KBM-7 (cell line): ENCODE results near the gene TPM1.

Source experiments
- DNase-seq: peaks from one replicate; pipeline ENCODE4 v3.0.0-alpha.2; 2015
- in situ Hi-C: fragments of 300-500 bp; cut with MboI; formaldehyde crosslinking; loops from 2 replicates; pipeline ENCODE4 v1.14.3; 2020; ENCODE audit warnings: low sequenced_read_pairs, low pct_unique_long_range_greater_than_20kb, mixed read lengths

Gene TPM1

DNA sequence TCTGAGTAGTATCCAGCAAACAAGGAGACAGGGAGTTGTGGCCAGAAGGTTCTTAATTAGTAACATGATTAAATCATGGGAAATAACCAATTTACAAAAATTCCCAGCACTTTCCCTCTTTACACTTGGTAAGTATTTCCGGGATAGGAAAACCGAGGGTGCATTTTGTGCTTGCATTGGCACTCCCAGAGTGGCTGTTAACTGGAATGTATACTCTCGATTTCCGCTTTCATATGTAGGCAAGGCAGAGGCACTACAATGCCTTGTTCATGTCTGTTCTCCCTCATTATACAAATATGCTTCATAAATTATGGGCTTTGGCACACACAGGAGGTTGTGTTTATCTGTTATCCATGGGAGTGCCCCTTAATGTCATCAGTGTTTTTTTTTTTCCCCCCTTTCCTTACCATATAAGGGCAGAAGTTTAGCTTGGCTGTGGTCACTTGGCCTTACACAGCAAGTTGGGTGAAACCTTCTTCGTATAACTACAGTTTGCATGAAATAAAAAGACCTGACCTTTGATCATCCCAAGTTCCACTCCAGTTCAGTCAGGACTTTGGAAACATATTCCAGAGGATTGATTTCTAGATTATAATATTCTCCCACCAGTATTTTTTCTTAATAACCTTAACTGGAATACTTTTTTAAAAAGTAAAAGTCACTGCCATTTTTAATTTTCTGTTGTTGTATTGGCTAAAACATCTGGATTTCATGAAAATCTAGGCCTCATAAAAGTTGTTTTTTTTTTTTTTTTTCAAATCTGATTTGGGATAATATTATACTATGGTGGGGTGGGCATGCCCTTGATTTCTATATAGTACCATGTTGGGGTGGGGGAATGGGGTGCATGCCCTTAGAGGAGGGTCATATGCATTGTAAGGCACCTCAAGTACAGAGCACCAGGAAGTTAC is 8.9 kb downstream of the TPM1 start:
- DNase-seq: no peak
- in situ Hi-C loops: no loop called here

DNA sequence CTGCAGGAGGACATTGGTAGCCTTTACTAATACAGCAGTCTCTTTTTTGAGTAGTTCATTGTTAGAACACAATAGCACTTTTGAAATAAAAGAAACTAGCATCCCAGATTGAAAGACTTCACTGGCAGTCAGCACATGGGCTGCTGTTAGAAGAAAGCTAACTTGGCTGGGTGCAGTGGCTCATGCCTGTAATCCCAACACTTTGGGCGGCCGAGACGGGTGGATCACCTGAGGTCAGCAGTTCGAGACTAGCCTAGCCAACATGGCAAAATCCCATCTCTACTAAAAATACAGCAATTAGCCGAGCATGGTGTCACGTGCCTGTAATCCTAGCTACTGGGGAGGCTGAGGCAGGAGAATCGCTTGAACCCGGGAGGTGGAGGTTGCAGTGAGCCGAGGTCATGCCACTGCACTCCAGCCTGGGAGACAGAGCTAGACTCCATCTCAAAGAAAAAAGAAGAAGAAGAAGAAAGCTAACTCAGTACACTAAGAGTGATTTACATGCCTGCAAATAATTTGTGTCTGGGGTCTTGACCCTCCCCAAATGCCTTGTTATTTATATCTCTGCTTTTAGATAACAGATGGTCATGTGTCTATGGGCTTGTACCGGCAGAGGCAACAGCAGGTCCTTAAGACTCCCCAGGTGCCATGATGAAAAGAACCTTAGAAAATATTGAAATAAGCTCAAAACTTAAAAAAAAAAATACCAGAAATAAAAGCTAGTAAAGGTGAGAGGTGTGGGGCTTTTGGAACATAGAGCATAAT is 9.7 kb downstream of the TPM1 start:
- DNase-seq: no peak
- in situ Hi-C loops: no loop called here

DNA sequence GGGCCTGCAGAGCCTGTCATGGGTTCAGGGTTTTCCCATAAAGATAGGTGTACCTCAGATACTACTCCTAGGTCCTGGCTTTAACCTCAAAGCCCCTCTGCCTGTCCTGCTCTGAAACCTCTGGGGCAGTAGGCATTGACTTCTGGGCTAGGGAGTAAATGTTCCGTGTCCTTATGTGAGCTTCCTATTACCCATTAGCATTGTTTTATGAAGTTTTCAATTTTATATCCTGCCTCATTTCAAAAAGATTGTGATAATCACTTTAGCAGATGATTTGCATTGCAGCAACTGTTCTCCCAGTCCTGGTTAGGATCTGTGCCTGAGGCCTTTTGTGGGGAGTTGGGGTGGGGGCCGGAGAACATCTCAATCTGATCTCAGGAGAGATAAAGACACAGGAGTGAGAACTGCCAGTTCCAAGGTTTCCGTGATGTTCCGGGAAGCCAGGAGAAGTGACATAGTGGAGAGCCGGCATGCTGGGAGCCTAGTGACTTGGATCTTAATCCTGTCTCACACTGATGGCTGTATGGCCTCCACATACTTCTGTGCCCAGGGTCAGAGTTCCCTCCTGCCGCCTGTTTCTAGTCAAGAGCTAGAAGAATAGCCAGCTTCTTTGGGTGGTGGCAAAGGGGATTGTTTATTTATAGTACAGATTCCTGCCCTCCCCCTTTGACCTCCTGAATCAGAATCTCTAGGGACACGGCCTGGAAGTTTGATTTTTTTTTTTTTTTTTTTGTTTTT is 10.6 kb downstream of the TPM1 start:
- no peak for DNase-seq
- in situ Hi-C loops: no loop called here

DNA sequence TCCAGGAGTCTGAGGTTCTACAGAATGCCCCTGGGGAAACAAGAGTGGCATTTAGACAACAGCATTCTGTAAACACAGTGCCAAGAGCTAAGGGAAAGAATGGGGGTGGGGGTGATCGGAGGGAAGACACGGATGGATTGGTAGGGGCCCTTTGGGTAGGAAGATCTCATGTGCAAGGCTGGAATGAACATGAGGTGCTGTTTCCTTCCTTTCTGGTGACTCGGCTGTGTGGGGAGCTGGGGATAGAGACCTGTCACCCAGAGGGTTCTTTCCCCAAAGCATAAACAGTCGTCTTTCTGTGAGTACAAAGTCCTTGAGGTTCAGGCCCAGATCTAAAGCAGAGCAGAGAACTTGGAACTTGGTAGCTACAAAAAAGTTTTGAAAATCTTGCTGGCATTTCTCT is 11.7 kb downstream of the TPM1 start:
- in situ Hi-C loops: no loop called here
- DNase-seq: no peak

DNA sequence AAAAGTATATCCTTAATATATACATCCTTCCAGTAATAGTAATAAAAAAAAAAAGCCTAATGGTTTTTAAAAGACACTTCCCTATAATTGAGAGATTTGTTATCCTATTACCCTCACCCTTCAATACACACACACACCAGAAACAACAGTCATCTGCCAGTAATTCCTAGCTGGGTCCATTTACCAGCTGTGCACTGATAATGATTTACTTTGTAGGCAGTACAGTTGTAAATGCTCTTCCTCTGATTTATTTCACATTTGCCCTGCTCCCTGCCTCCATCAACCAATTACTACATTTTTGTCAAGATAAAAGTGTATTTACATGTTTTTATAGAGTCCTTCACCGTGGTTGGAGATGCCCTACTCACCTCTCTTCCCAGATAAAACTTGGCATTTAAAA is 12.4 kb downstream of the TPM1 start:
- DNase-seq: no peak
- in situ Hi-C loops: no loop called here

DNA sequence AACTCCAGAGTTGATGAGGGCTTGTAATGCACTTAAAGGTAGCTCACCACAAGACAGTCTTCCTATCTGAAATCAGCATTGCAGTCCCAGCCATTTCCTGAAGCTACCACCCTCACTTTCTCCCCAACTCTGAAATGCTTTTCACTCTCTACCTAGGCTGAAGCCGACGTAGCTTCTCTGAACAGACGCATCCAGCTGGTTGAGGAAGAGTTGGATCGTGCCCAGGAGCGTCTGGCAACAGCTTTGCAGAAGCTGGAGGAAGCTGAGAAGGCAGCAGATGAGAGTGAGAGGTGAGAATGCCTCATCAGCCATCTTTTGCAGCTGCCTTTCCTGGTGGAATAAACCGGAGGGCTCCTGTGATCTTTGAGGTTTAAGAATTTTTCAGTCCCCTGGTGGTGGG is 14.3 kb downstream of the TPM1 start:
- in situ Hi-C loops: no loop called here
- DNase-seq: no peak

DNA sequence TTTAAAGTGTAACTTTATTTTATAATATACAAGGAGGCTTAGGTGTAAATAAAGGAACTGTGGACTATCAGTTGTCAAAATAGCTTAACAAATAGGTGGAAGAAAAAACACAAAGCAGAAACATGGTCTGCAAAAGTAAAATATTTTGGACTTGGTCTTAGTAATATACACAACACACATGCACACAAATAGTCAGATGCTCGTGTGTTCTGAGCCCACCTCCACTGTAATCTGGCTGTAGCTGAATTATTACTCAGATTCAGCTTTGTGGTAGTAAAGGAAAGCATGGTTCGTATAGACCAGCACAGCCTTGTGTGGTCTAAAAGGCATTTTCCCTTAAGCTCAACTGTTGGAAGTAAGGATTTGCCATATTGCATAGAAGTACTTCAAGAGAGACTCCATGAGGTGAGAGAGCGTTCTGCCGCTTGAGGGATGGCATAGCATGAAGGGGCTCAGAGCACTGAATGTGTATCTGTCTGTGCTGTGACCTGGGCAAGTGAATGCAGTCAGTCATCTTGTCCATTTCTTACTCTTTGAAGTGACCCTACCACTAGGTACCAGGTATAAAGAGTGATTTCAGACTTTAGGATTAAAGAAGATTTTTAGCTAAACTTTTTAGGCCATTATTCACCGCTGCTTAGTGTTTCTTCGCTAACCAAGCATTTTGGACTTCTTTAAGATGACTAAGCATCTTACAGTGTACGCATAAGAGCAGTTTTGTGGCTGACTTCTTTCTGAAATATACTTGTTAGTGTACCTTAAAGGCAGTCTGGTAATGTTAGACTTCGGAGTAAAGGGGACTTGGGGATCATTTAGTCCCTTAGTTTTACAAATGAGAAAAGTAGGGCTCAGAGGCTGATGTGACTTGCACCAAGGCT is 15.2 kb downstream of the TPM1 start:
- in situ Hi-C loops: no loop called here

DNA sequence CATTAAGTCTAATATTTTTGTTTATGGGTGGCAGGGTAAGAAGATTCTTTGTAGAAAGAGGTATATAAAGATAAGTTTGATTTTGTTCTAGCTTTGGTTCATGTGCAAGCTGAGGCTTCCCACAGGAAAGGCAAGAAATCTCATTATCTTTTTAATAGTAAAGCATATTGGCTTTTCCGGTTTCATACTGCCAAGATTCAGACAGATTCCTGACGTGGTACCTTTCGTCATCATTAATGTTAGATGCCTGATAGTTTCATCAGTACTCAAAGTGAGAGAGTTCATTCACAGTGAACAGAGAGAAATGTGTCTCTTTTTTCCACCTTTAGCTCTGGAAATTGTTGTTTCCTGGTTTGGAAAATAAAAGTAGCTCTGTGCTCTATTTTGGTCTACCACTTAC is 16.5 kb downstream of the TPM1 start:
- no peak for DNase-seq
- in situ Hi-C loops: no loop called here

More for the DNA sequence above, 15.2 kb downstream of the TPM1 start:
- DNase-seq: no peak

DNA sequence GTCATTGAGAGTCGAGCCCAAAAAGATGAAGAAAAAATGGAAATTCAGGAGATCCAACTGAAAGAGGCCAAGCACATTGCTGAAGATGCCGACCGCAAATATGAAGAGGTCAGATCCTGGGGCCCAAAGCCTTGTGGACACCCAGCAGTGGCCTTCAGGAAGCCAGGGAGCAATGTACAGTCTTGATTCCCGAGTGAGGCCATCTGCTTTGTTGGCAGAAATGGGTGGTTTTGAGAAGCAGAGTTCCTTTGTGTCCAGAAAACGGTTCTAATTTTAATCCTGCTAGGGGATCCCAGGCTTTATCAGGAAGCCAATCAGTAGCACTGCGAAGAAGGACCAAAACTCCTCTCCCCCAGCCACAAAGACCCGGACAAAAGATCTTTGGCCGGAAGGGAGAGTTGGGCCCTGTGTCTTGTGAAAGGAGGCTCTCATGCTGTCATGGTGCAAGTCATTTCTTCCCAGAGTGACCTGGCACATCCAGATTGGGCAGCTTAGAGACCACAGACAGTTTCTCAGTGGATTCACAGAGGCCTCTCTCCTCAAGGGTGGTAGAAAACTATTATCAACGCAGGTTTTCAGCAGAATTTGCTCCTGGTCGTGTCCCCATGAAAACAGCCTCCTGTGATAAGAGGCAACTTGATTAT is 17.1 kb downstream of the TPM1 start:
- DNase-seq: no peak
- in situ Hi-C loops: no loop called here

DNA sequence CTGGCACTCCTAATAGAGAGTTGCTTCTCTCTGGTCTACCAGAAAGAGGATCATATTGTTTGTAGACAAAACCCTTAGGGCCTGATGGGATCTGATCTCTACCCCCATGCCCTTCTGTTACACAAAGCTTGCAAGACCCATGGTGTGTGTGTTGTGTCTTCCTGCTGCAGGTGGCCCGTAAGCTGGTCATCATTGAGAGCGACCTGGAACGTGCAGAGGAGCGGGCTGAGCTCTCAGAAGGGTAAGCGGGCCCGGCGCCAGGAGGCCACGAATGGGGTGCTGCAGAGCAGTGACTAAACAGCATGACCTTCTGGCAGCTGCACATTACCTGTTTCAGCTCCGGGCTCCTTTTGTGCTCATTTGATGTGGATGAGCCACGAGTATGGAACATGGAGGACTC is 18.2 kb downstream of the TPM1 start:
- in situ Hi-C loops: no loop called here

DNA sequence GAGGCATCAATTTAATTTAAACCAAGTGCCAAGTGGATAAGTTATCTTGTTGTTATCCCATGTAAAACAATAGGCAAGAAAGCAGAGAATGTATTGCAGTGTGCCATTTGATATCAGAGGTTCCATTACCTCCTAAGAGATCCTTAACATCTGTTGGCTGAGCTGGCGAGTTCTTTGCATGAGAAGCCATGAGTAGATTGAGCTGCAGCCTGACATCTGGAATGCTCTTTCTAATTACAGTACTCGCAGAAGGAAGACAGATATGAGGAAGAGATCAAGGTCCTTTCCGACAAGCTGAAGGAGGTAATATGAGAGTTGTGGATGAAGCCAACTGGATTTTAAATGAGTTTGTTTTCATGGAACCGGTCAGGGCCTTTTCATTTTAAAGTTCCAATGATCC is 19.4 kb downstream of the TPM1 start:
- no peak for DNase-seq
- in situ Hi-C loops: no loop called here

More for the DNA sequence above, 18.2 kb downstream of the TPM1 start:
- no peak for DNase-seq

DNA sequence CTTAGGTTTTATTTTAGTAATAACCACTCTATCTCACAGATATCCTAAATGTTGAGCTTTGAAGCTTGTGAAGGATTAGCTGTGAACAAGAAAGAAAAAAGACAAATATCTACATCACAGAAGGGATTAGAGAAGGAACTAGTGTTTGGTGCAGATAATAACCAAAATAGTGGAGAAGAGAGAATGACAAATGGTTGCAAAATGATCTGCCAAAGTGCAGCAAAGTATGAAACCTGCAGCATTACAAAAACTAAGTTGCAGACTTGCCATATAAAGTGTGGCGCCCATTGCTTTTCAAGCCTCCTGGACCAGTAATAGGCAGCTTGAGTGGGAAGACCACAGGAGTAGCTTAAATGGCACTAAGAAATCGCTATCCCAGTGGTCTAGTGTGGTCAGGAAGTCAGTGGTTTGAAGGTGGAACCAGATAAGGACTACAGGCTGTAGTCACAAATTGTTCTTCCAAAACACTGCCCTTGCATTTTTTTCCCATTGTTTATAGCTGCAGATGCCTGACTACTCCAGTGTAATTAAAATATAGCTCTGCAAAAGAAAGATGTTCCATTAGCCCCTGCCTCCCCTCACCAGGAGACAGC is 20.7 kb downstream of the TPM1 start:
- peak; percentile 82 for DNase-seq
- in situ Hi-C loops: no loop called here

DNA sequence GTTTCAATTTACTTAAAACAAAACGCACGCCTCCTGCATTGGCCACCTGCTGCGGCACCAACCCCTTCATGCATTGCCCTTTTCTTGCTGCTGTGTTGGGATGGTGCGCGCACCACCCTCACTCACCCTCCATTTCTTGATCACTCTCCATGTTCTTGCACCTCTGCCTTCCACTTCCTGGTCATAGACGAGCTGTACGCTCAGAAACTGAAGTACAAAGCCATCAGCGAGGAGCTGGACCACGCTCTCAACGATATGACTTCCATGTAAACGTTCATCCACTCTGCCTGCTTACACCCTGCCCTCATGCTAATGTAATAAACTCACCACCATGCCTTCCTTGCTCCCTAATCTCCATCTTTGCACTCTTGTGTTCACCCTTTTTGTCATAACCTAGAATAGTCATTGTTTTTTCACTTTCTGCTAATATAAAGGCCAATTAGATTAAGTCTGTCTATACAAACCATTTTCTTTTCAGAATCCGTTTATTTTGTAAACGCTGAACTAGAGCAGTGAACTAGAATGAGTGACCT is 21.4 kb downstream of the TPM1 start:
- in situ Hi-C loops: no loop called here
- no peak for DNase-seq

DNA sequence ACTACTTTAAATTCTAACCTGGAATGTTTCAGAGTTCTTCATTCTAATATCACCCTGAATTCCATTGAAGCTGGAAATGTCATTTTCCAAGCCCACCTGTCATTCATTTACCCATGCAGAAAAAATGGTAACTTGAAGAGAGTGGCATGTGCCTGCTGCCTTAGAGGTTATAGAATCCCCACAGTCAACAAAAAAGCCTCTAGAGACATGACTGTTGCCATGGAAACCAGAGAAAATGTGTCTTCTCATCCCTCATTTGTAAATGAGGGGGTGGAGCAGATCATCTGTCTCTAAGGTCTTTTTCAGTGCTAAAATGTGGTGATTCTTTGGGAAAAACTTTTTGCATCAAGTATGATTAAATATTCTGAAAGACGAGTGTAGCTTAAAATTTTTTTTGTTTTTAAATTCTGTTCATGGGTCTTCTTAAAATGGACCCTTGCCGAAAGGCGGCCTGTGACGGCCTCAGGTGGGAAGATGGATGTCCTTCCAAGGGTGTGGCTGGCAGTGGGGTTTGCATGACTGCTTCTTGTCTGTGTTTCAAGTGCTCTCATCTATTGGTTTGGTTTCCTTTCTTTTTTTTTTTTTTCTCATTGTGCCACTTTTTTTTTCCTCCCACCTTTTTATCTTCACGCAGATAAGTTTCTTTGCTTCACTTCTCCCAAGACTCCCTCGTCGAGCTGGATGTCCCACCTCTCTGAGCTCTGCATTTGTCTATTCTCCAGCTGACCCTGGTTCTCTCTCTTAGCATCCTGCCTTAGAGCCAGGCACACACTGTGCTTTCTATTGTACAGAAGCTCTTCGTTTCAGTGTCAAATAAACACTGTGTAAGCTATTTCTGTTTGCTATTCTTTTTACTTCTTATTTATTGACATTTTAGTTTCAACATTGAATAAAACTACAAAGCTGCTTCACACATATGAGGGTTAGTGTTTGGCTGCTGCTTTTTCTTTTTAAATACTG is 23.0 kb downstream of the TPM1 start:
- in situ Hi-C loops: no loop called here

DNA sequence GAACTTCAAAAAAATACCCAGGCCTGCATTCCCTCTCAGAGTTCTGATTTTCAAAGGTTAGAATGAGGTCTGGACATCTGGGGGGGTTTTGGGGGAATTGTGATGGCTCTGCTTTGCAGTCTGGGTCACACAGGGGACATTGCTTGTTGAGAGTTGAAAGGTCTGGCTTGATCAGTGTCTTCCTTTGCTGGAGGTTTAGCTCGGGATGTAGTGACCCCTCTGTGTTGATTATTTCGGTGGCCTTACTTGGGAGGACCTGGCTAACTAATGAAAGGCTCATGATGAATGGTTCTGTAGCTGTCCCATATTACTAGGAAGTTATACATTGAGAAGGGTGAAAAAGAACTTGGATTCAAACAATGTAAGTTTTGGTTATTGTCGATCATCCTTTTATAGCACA is 23.7 kb downstream of the TPM1 start:
- DNase-seq: no peak
- in situ Hi-C loops: no loop called here

More for the DNA sequence above, 23.0 kb downstream of the TPM1 start:
- DNase-seq: peak; percentile 29

DNA sequence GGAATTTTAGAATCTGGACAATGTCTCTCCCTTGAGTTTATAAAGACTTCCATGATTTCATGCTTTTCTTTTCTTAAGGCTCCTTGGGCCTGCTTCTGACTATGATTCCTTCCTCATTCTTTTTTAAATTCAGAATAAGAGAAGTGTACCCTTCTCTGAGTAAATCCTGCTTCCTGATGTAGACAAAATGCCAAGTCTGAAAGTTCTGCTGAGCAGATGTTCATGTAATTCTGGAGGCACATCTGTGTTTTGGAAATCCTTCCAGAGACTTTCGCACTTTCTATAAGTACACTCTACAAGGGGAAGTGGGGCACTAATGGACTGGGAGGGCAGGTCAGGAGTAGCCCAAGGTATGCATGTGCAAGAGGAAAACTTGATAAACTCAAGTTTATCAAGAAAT is 24.8 kb downstream of the TPM1 start:
- in situ Hi-C loops: no loop called here
- DNase-seq: peak; percentile 27
